ENCODE measurements around the gene IL22RA2. TPM values are rescaled to one million over a fixed set of nuclear protein-coding genes. Genes with fewer than 3 reads are reported as not detected.

Gene IL22RA2
- total RNA-seq, 1 donor from 2014 or later: not detected

DNA sequence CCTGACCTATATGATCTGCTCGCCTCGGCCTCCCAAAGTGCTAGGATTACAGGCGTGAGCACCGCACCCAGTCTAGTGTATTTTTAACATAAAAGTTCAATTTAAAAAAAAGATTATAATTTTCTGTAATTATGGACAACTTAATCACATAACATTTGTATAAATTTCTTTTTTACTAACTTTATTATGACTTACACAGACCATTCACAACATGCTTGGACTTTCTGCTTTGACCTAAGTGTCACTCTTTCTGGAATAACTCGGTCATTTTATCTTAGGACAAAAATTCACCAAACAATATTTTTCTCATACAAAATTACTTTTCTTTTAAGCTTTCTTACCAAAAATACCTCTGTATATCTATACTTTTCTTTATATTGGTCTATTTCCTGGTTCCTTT is 15.4 kb upstream of the IL22RA2 start:
- no peak overlapping the region for H3K27ac Mint-ChIP-seq
- H3K4me3 Mint-ChIP-seq: no peak overlapping the region
- TF ChIP-seq, protein P1, sequence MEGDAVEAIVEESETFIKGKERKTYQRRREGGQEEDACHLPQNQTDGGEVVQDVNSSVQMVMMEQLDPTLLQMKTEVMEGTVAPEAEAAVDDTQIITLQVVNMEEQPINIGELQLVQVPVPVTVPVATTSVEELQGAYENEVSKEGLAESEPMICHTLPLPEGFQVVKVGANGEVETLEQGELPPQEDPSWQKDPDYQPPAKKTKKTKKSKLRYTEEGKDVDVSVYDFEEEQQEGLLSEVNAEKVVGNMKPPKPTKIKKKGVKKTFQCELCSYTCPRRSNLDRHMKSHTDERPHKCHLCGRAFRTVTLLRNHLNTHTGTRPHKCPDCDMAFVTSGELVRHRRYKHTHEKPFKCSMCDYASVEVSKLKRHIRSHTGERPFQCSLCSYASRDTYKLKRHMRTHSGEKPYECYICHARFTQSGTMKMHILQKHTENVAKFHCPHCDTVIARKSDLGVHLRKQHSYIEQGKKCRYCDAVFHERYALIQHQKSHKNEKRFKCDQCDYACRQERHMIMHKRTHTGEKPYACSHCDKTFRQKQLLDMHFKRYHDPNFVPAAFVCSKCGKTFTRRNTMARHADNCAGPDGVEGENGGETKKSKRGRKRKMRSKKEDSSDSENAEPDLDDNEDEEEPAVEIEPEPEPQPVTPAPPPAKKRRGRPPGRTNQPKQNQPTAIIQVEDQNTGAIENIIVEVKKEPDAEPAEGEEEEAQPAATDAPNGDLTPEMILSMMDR (IDR thresholded peaks at IDR 0.05; ENCODE audit: unreplicated experiment): no peak
- H3K4me1 Mint-ChIP-seq: no peaks in the 10 kb centered on the region
- H3K36me3 Mint-ChIP-seq: peaks cover 2% of the 10 kb centered on the region
- DNase-seq (ENCODE audit: low spot score in 2 of 2, unreplicated experiment in 2 of 2): no peak
- no peaks in the 10 kb centered on the region for H3K27me3 Mint-ChIP-seq (ENCODE audit: low read depth)
- peaks cover 57% of the 10 kb centered on the region for H3K9me3 Mint-ChIP-seq

DNA sequence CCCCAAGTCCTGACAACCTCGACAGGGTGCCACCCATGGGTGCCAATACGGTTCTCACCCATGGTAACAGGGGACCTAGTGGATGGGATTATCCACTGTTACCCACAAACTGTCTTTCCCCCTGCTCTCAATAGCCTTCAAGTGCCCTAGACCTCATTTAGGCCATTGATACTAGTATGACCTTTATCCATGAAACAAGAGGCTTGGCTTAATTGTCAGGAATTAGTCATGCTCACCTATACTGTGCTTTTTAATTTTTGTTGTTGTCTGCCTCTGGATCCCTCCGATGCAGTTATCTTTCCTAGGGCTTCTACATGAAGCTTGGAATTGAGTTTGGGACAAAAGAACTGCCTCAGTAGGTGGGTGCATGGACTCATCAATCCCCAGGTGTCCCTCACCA is 11.8 kb upstream of the IL22RA2 start:
- Mint-ChIP-seq H3K36me3 (peaks cover 9% of the 10 kb centered on the region), H3K27ac (no peak overlapping the region), H3K9me3 (peaks cover 64% of the 10 kb centered on the region), H3K4me3 (no peak overlapping the region), H3K27me3 (ENCODE audit: low read depth) (no peaks in the 10 kb centered on the region), H3K4me1 (no peaks in the 10 kb centered on the region)
- TF ChIP-seq, protein P1 (IDR thresholded peaks at IDR 0.05; ENCODE audit: unreplicated experiment): no peak
- no peak for DNase-seq (ENCODE audit: low spot score in 2 of 2, unreplicated experiment in 2 of 2)

DNA sequence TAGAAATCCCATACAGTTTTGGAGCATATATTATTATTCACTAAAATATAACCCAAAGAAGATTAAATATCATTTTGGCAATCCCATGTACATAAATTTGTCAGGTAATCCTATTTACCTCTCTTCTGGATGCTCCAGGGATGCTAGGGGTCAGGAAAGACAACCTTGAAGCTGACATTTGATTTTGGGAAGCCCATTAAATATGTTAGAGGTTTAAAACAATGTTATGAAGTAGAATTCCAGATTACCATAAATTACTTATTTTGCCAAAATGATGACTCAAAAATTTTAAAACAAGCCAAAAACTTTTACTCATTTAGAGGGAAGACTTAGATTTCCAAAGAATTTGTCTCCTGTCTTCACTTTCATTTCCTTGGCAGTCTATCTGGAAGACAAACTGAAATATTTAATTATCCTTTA is 9.2 kb upstream of the IL22RA2 start:
- Mint-ChIP-seq H3K36me3 (peaks cover 12% of the 10 kb centered on the region), H3K4me1 (no peaks in the 10 kb centered on the region), H3K9me3 (peaks cover 65% of the 10 kb centered on the region), H3K4me3 (no peak overlapping the region), H3K27me3 (ENCODE audit: low read depth) (no peaks in the 10 kb centered on the region), H3K27ac (no peak overlapping the region)
- TF ChIP-seq, protein P1 (IDR thresholded peaks at IDR 0.05; ENCODE audit: unreplicated experiment): no peak
- no peak for DNase-seq (ENCODE audit: low spot score in 2 of 2, unreplicated experiment in 2 of 2)

DNA sequence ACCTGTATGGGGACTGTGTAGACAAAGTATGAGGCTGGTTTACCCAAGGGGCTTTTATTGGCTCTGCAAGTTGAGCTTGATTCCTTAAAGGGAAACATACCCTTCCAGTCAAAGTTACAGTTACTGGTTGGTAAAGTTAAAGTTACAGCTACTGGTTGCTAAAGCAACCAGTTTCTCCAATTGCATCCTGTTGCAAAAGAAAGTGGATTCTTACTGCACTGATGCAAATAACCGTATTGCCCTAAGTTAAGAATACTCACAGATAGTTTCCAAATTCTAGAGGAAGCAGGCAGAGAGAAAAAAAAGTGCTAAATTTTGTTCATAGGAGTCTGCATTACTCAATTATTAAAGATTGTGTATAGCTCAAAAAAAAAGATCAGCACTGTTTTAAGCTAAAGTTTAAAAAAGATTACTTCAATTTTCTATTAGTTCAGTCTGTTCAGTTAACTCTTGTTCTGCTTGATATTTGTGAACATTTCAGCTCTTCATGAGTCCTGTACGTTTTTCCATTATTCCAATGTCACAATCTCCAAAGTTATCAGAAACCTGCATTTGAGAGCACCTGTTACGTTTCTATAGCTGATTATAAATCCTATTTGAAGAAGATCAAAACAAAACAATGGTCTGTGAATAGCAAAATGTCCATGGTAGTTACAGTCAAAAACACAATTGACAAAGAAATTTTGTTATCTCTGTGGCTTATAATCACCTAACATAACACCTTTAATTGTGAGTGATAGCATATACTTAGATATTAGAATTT is 8.6 kb upstream of the IL22RA2 start:
- Mint-ChIP-seq H3K4me1 (no peaks in the 10 kb centered on the region), H3K27ac (no peak overlapping the region), H3K4me3 (no peak overlapping the region), H3K36me3 (peaks cover 12% of the 10 kb centered on the region), H3K9me3 (peaks cover 62% of the 10 kb centered on the region), H3K27me3 (ENCODE audit: low read depth) (no peaks in the 10 kb centered on the region)
- TF ChIP-seq, protein P1 (IDR thresholded peaks at IDR 0.05; ENCODE audit: unreplicated experiment): no peak
- DNase-seq (ENCODE audit: low spot score in 2 of 2, unreplicated experiment in 2 of 2): no peak

DNA sequence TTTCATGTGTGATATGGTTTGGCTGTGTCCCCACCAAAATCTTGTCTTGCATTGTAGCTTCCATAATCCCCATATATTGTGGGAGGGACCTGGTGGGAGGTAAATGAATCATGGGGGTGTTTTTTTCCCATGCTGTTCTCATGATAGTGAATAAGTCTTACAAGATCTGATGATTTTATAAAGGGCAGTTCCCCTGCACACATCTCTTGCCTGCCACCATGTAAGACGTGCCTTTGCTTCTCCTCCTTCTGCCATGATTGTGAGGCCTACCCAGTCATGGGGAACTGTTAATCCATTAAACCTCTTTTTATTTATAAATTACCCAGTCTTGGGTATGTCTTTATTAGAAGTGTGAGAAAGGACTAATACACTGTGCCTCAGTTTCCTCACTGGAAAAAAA is 4.2 kb upstream of the IL22RA2 start:
- H3K9me3 Mint-ChIP-seq: peaks cover 26% of the 10 kb centered on the region
- no peak overlapping the region for H3K4me3 Mint-ChIP-seq
- no peak for DNase-seq (ENCODE audit: low spot score in 2 of 2, unreplicated experiment in 2 of 2)
- H3K27me3 Mint-ChIP-seq (ENCODE audit: low read depth): no peaks in the 10 kb centered on the region
- H3K36me3 Mint-ChIP-seq: peaks cover 12% of the 10 kb centered on the region
- no peak overlapping the region for H3K27ac Mint-ChIP-seq
- TF ChIP-seq, protein P1 (IDR thresholded peaks at IDR 0.05; ENCODE audit: unreplicated experiment): no peak
- H3K4me1 Mint-ChIP-seq: peaks cover under 1% of the 10 kb centered on the region

Data from mesothelial cell of epicardium (in vitro differentiated cells).